ENCODE results near the gene CHRD.

Gene CHRD

DNA sequence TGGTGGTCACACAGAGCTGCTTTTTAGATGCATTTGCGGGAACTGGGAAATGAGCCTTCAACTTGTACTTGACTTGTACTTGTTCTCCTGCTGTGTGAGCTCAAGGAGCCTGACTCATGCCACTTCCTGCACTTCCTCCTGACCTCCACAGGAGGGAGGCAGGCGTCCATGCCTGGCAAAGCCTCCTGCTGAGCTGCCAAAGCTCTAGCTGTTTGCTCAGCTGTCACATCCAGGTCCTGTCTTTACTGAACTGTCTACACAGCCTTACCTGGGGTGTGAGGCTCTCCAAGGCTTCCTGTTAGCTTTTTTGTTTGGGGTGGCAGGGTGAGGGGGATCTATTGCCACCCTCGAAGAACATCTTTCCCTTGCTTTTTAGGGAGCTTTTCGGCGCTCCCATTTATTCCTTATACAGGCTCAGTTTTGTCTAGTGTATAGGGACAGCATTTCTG lies 8.3 kb upstream of the CHRD start:
- Histone ChIP-seq H2AK5ac (ENCODE audit: low read length, severe bottlenecking) (no peak overlapping the region), H3K79me1 (replicated peaks; ENCODE audit: low read length, poor library complexity, severe bottlenecking) (peaks cover 10% of the 10 kb centered on the region), H4K8ac (ENCODE audit: low read length) (no peak overlapping the region), H3K27ac (ENCODE audit: low read length, poor library complexity, severe bottlenecking) (peak overlapping the region; percentile 36), H3K4me2 (ENCODE audit: low read length, poor library complexity, severe bottlenecking) (no peak overlapping the region), H3K4me3 (ENCODE audit: insufficient read depth in 1 of 2, low read depth in 1 of 2, low read length in 2 of 2) (no peak overlapping the region), H2BK12ac (ENCODE audit: low read length in 2 of 2) (no peak overlapping the region), H3K9ac (ENCODE audit: low read length) (peak overlapping the region; percentile 7), H3K4me1 (ENCODE audit: control insufficient read depth, insufficient read depth, low read depth, low read length) (peaks cover 12% of the 10 kb centered on the region), H2AFZ (ENCODE audit: low read depth, low read length) (no peak overlapping the region), H2BK120ac (ENCODE audit: low read depth, low read length) (no peak overlapping the region), H4K91ac (ENCODE audit: low read length) (no peak overlapping the region), H3K27me3 (ENCODE audit: control insufficient read depth in 1 of 2, insufficient read depth in 1 of 2, low read length in 2 of 2) (peaks cover 5 to 20% of the 10 kb centered on the region in 2 experiments), H2BK5ac (ENCODE audit: low read depth, low read length, poor library complexity, severe bottlenecking) (no peak overlapping the region), H3K36me3 (ENCODE audit: control insufficient read depth in 1 of 2, insufficient read depth in 2 of 2, low read depth in 1 of 2, low read length in 2 of 2) (peaks cover 16 to 25% of the 10 kb centered on the region in 2 experiments), H2BK15ac (ENCODE audit: low read depth, poor library complexity, severe bottlenecking) (no peak overlapping the region), H3K9me3 (ENCODE audit: control insufficient read depth, low read length) (no peaks in the 10 kb centered on the region), H3K4ac (ENCODE audit: low read depth in 1 of 2, low read length in 2 of 2) (no peak overlapping the region), H3K14ac (ENCODE audit: low read length in 2 of 2) (no peak overlapping the region), H3K18ac (ENCODE audit: low read depth in 1 of 2, low read length in 2 of 2) (no peak overlapping the region), H3K23ac (ENCODE audit: low read length in 2 of 2) (no peak overlapping the region)
- DNase-seq: peak; percentile 82
- 57% methylated on average over 5 of the region's 5 CpGs for WGBS

DNA sequence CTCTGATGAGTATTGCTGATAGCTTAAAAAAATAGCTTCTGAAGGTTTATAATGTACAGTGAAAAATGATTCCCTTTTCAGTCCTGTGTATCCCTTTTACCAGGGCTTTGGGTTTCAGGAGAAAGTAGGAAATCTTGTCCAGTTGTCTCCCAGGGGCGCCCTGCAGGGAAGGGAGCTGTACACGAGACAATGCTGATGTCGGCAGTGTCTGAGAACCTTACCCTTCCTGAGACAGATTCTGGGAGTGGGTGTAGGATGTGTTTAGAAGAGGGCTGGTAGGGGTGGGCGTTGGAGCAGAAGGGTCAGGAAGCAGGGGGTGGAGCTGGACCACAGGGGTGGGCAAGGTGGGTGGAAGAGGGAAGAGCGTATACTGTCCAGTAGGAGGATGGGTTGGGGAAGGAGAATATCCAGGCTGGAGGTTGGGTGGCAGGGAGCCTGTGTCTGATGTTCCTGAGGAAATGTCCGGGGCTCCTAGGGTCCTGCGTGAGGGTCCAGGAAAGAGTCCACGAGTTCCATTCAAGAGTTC lies 7.5 kb upstream of the CHRD start:
- 73% methylated on average over 8 of the region's 8 CpGs for WGBS
- Histone ChIP-seq H3K23ac (ENCODE audit: low read length in 2 of 2) (peak overlapping the region in 1 of 2 experiments; percentile 1), H3K36me3 (ENCODE audit: control insufficient read depth in 1 of 2, insufficient read depth in 2 of 2, low read depth in 1 of 2, low read length in 2 of 2) (peaks cover 12 to 18% of the 10 kb centered on the region in 2 experiments), H3K4me3 (ENCODE audit: insufficient read depth in 1 of 2, low read depth in 1 of 2, low read length in 2 of 2) (no peak overlapping the region), H3K18ac (ENCODE audit: low read depth in 1 of 2, low read length in 2 of 2) (no peak overlapping the region), H3K79me1 (replicated peaks; ENCODE audit: low read length, poor library complexity, severe bottlenecking) (peaks cover 8% of the 10 kb centered on the region), H2BK15ac (ENCODE audit: low read depth, poor library complexity, severe bottlenecking) (no peak overlapping the region), H3K14ac (ENCODE audit: low read length in 2 of 2) (no peak overlapping the region), H2AK5ac (ENCODE audit: low read length, severe bottlenecking) (no peak overlapping the region), H3K4ac (ENCODE audit: low read depth in 1 of 2, low read length in 2 of 2) (no peak overlapping the region), H4K91ac (ENCODE audit: low read length) (no peak overlapping the region), H3K9me3 (ENCODE audit: control insufficient read depth, low read length) (no peaks in the 10 kb centered on the region), H3K4me1 (ENCODE audit: control insufficient read depth, insufficient read depth, low read depth, low read length) (peaks cover 10% of the 10 kb centered on the region), H2BK12ac (ENCODE audit: low read length in 2 of 2) (peak overlapping the region in 1 of 2 experiments; percentile 57), H2BK120ac (ENCODE audit: low read depth, low read length) (no peak overlapping the region), H3K9ac (ENCODE audit: low read length) (no peak overlapping the region), H3K27me3 (ENCODE audit: control insufficient read depth in 1 of 2, insufficient read depth in 1 of 2, low read length in 2 of 2) (peaks cover 8 to 26% of the 10 kb centered on the region in 2 experiments), H3K4me2 (ENCODE audit: low read length, poor library complexity, severe bottlenecking) (no peak overlapping the region), H2AFZ (ENCODE audit: low read depth, low read length) (no peak overlapping the region), H2BK5ac (ENCODE audit: low read depth, low read length, poor library complexity, severe bottlenecking) (no peak overlapping the region), H4K8ac (ENCODE audit: low read length) (no peak overlapping the region), H3K27ac (ENCODE audit: low read length, poor library complexity, severe bottlenecking) (no peak overlapping the region)
- DNase-seq: no peak

DNA sequence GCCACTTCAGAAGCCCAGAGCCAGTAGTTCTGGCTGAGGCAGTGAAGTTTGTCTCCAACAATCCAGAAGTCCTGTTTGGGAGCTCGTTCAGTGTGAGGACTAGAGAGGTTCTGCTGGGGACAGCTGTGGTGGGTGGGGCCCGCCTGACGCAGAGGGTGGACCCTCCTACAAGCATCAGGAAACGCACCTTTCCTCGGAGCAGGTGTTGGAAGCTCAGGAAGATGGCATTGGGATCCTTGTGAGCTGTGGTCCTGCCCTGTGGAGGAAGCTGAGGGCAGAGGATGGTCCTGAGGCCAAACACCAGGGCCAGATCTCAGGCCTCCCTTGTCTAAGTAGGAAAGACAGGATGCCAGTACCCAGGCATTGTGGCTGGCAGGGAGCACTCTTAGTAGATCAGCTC lies 6.9 kb upstream of the CHRD start:
- Histone ChIP-seq H2BK5ac (ENCODE audit: low read depth, low read length, poor library complexity, severe bottlenecking) (no peak overlapping the region), H3K23ac (ENCODE audit: low read length in 2 of 2) (no peak overlapping the region), H3K4me1 (ENCODE audit: control insufficient read depth, insufficient read depth, low read depth, low read length) (peaks cover 10% of the 10 kb centered on the region), H2BK120ac (ENCODE audit: low read depth, low read length) (no peak overlapping the region), H2AFZ (ENCODE audit: low read depth, low read length) (no peak overlapping the region), H3K27ac (ENCODE audit: low read length, poor library complexity, severe bottlenecking) (no peak overlapping the region), H3K79me1 (replicated peaks; ENCODE audit: low read length, poor library complexity, severe bottlenecking) (peaks cover 5% of the 10 kb centered on the region), H3K36me3 (ENCODE audit: control insufficient read depth in 1 of 2, insufficient read depth in 2 of 2, low read depth in 1 of 2, low read length in 2 of 2) (peaks cover 10 to 14% of the 10 kb centered on the region in 2 experiments), H3K14ac (ENCODE audit: low read length in 2 of 2) (no peak overlapping the region), H3K18ac (ENCODE audit: low read depth in 1 of 2, low read length in 2 of 2) (no peak overlapping the region), H3K4me3 (ENCODE audit: insufficient read depth in 1 of 2, low read depth in 1 of 2, low read length in 2 of 2) (no peak overlapping the region), H3K9ac (ENCODE audit: low read length) (no peak overlapping the region), H3K4me2 (ENCODE audit: low read length, poor library complexity, severe bottlenecking) (no peak overlapping the region), H3K9me3 (ENCODE audit: control insufficient read depth, low read length) (no peaks in the 10 kb centered on the region), H2BK12ac (ENCODE audit: low read length in 2 of 2) (no peak overlapping the region), H3K4ac (ENCODE audit: low read depth in 1 of 2, low read length in 2 of 2) (no peak overlapping the region), H4K8ac (ENCODE audit: low read length) (no peak overlapping the region), H2AK5ac (ENCODE audit: low read length, severe bottlenecking) (no peak overlapping the region), H3K27me3 (ENCODE audit: control insufficient read depth in 1 of 2, insufficient read depth in 1 of 2, low read length in 2 of 2) (peaks cover 9 to 32% of the 10 kb centered on the region in 2 experiments), H4K91ac (ENCODE audit: low read length) (no peak overlapping the region), H2BK15ac (ENCODE audit: low read depth, poor library complexity, severe bottlenecking) (no peak overlapping the region)
- no peak for DNase-seq
- WGBS: 88% methylated on average over 5 of the region's 5 CpGs

DNA sequence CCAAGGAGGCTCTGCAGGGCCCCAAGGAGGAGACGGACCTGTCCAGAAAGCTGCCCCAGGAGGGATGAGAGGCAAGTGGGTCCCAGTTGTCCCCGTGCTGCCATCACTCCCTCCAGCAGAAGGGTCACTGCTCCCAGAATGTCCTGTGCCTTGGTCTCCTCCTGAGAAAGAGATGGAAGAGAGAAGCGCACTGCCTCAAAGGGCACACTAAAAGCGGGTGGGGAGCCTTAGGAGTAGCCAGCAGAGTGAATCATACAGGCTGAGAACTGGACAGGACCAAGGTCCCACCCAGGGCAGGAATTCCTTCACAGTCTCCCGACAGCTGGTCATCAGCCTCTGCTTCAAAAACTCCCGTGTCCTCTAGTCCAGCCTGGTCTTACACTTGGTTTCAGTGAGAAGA lies 6.4 kb upstream of the CHRD start:
- Histone ChIP-seq H4K91ac (ENCODE audit: low read length) (no peak overlapping the region), H2BK15ac (ENCODE audit: low read depth, poor library complexity, severe bottlenecking) (no peak overlapping the region), H3K18ac (ENCODE audit: low read depth in 1 of 2, low read length in 2 of 2) (no peak overlapping the region), H3K14ac (ENCODE audit: low read length in 2 of 2) (no peak overlapping the region), H2AK5ac (ENCODE audit: low read length, severe bottlenecking) (no peak overlapping the region), H3K79me1 (replicated peaks; ENCODE audit: low read length, poor library complexity, severe bottlenecking) (peaks cover 2% of the 10 kb centered on the region), H2BK12ac (ENCODE audit: low read length in 2 of 2) (no peak overlapping the region), H3K27me3 (ENCODE audit: control insufficient read depth in 1 of 2, insufficient read depth in 1 of 2, low read length in 2 of 2) (peaks cover 12 to 37% of the 10 kb centered on the region in 2 experiments), H3K27ac (ENCODE audit: low read length, poor library complexity, severe bottlenecking) (no peak overlapping the region), H3K9me3 (ENCODE audit: control insufficient read depth, low read length) (no peaks in the 10 kb centered on the region), H2BK120ac (ENCODE audit: low read depth, low read length) (no peak overlapping the region), H3K23ac (ENCODE audit: low read length in 2 of 2) (no peak overlapping the region), H3K4ac (ENCODE audit: low read depth in 1 of 2, low read length in 2 of 2) (no peak overlapping the region), H3K36me3 (ENCODE audit: control insufficient read depth in 1 of 2, insufficient read depth in 2 of 2, low read depth in 1 of 2, low read length in 2 of 2) (peaks cover 6 to 9% of the 10 kb centered on the region in 2 experiments), H2AFZ (ENCODE audit: low read depth, low read length) (no peak overlapping the region), H3K4me3 (ENCODE audit: insufficient read depth in 1 of 2, low read depth in 1 of 2, low read length in 2 of 2) (no peak overlapping the region), H3K4me2 (ENCODE audit: low read length, poor library complexity, severe bottlenecking) (no peak overlapping the region), H2BK5ac (ENCODE audit: low read depth, low read length, poor library complexity, severe bottlenecking) (no peak overlapping the region), H3K9ac (ENCODE audit: low read length) (no peak overlapping the region), H3K4me1 (ENCODE audit: control insufficient read depth, insufficient read depth, low read depth, low read length) (peaks cover 7% of the 10 kb centered on the region), H4K8ac (ENCODE audit: low read length) (no peak overlapping the region)
- no peak for DNase-seq
- 80% methylated on average over 6 of the region's 6 CpGs for WGBS

Measured in mesenchymal stem cell (in vitro differentiated cells and primary cell).